ENCODE results near the gene HAUS7. TPM values are rescaled to one million over a fixed set of nuclear protein-coding genes. Genes with fewer than 3 reads are reported as not detected.

HAUS7 gene
- total RNA-seq, 1 experiment from 2014 or later, result 28.9 TPM

DNA sequence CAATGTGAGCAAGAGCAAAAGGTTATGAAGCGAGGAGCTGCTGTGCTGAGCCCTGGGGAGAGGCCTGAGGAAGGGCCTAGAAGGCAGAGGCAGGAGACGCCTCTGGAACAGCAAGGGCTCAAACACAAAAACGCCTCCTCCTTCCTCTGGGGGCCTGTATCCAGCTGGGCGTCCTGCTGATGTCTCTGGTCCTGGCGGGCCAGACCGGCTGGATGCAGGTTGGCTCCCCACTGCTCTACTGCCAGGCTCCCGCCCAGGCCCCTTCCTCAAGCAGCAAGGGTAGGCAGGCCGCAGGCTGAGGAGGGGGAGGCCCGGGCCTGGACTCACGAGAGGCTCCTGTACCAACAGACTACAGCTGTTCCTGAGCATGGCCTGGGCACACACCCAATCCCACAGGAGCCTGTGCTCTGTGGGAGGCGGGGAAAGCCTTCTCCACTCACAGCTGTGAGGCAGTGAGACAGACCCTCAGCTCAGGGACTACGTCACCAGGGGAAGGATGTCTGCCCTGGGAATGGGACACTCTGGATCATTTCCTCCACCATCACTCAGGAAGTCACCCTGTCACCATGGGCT, 2.3 kb downstream of the HAUS7 start:
- Histone ChIP-seq H3K36me3 (ENCODE audit: control insufficient read depth in 1 of 2, insufficient read depth in 2 of 2, low read length in 2 of 2) (no peaks in the 10 kb centered on the region), H3K4me3 (replicated peaks in 1 of 2; ENCODE audit: low read depth in 1 of 2, low read length in 2 of 2) (no peak overlapping the region), H3K4me2 (ENCODE audit: low read length) (no peak overlapping the region), H2AFZ (ENCODE audit: low read depth, low read length, poor library complexity, severe bottlenecking) (no peak overlapping the region), H4K20me1 (ENCODE audit: insufficient read depth) (no peaks in the 10 kb centered on the region), H3K4me1 (ENCODE audit: control insufficient read depth in 1 of 2, insufficient read depth in 2 of 2, low read length in 2 of 2) (no peaks in the 10 kb centered on the region), H3K9me3 (ENCODE audit: control insufficient read depth in 1 of 2, insufficient read depth in 1 of 2, low read depth in 1 of 2, low read length in 2 of 2) (no peaks in the 10 kb centered on the region), H3K9ac (ENCODE audit: low read length) (no peak overlapping the region), H3K79me2 (ENCODE audit: insufficient read depth, low read length) (peaks cover 8% of the 10 kb centered on the region), H3K27ac (ENCODE audit: low read depth, low read length) (no peak overlapping the region), H3K9me2 (ENCODE audit: insufficient read depth) (no peaks in the 10 kb centered on the region), H3K27me3 (ENCODE audit: insufficient read depth, low read length) (no peaks in the 10 kb centered on the region)
- ChIA-PET RAD21 (ENCODE audit: low non-redundant PET in 1 of 2, low total read pairs in 2 of 2, uncharacterized antibody in 2 of 2, unreplicated experiment in 2 of 2) (no interaction called here), POLR2A (no interaction called here), CTCF (no interaction called here)
- ATAC-seq (no peak), DNase-seq (ENCODE audit: low read depth, low spot score) (no peak)
- BruUV-seq (replicated peaks), result no TSS peak
- TF ChIP-seq JUND (IDR thresholded peaks at IDR 0.05) (no peak), SIN3A (IDR thresholded peaks at IDR 0.05; ENCODE audit: low read depth) (no peak), EGR1 (IDR thresholded peaks at IDR 0.05; ENCODE audit: low read depth) (no peak), RAD21 (IDR thresholded peaks at IDR 0.05; ENCODE audit: low read depth) (no peak), EZH2 (IDR thresholded peaks at IDR 0.05) (no peak), POLR2A (IDR thresholded peaks at IDR 0.05; ENCODE audit: borderline replicate concordance, extremely low read depth, insufficient read depth, insufficient read length) (no peak), SRF (IDR thresholded peaks at IDR 0.05; ENCODE audit: low read depth) (no peak), CBX3 (IDR thresholded peaks at IDR 0.05; ENCODE audit: low read depth) (no peak), ELF1 (IDR thresholded peaks at IDR 0.05; ENCODE audit: borderline replicate concordance, low read depth) (no peak), ATF3 (IDR thresholded peaks at IDR 0.05) (no peak), ZNF274 (IDR thresholded peaks at IDR 0.05; ENCODE audit: low read depth, low read length) (no peak), TCF7L2 (IDR thresholded peaks at IDR 0.05; ENCODE audit: borderline replicate concordance, extremely low read depth, insufficient read depth, insufficient read length) (no peak), SP1 (IDR thresholded peaks at IDR 0.05; ENCODE audit: low read depth) (no peak), ZFX (IDR thresholded peaks at IDR 0.05) (no peak), EZH2phosphoT487 (IDR thresholded peaks at IDR 0.05; ENCODE audit: borderline replicate concordance) (no peak), MAX (IDR thresholded peaks at IDR 0.05) (no peak), POLR2AphosphoS5 (IDR thresholded peaks at IDR 0.05; ENCODE audit: low read depth, low read length) (no peak)
- TF ChIP-seq, protein P1, sequence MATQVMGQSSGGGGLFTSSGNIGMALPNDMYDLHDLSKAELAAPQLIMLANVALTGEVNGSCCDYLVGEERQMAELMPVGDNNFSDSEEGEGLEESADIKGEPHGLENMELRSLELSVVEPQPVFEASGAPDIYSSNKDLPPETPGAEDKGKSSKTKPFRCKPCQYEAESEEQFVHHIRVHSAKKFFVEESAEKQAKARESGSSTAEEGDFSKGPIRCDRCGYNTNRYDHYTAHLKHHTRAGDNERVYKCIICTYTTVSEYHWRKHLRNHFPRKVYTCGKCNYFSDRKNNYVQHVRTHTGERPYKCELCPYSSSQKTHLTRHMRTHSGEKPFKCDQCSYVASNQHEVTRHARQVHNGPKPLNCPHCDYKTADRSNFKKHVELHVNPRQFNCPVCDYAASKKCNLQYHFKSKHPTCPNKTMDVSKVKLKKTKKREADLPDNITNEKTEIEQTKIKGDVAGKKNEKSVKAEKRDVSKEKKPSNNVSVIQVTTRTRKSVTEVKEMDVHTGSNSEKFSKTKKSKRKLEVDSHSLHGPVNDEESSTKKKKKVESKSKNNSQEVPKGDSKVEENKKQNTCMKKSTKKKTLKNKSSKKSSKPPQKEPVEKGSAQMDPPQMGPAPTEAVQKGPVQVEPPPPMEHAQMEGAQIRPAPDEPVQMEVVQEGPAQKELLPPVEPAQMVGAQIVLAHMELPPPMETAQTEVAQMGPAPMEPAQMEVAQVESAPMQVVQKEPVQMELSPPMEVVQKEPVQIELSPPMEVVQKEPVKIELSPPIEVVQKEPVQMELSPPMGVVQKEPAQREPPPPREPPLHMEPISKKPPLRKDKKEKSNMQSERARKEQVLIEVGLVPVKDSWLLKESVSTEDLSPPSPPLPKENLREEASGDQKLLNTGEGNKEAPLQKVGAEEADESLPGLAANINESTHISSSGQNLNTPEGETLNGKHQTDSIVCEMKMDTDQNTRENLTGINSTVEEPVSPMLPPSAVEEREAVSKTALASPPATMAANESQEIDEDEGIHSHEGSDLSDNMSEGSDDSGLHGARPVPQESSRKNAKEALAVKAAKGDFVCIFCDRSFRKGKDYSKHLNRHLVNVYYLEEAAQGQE (IDR thresholded peaks at IDR 0.05; ENCODE audit: low read depth), result no peak
- intact Hi-C loops (cut with micrococcal nuclease), result no loop called here

Measured in HCT116 (cell line).